Epithelial cell of proximal tubule (primary cell): ENCODE results near the gene SLC8A1. TPM values are rescaled to one million over a fixed set of nuclear protein-coding genes. Genes with fewer than 3 reads are reported as not detected.

Experiments used
- DNase-seq: peaks from one replicate; pipeline ENCODE4 v3.0.0-alpha.2; 2011; ENCODE audit warnings: low read depth
- H3K4me3 ChIP-seq: 2 replicates; pipeline ENCODE4 v1.5.1; 2011; ENCODE audit warnings: low read depth, mild to moderate bottlenecking, low read length
- total RNA-seq: library from RNA; depleted of rRNA; stranded (reverse); fragments of >200 nt; gene quantifications from 2 replicates; pipeline ENCODE4 v1.2.3, GENCODE V29; 2015
- TF ChIP-seq, protein P1 (sequence below): conservative IDR thresholded peaks from 2 replicates; pipeline ENCODE4 v1.5.1; 2012; ENCODE audit warnings: low read depth, mild to moderate bottlenecking, low read length

Gene SLC8A1
- total RNA-seq, 1 donor from 2014 or later = 4.8 TPM

DNA sequence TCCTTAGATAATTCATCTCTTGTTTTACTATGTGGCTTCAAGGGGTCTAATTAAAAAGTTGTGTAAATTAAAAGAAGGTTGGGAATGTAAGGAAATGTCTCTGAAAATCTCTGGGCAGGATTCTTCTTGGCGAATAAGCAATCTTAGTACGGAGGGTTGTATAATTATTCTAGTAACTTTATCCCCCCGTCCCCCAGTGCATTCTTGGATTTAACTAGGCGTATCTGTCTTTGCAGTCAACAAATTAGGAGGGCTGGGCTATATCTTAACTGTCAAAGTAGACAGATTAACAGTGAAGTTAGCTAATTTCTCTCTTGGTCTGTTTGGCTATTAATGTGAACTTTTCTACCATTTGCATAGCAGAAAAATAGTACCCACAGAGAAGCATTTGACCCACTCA is 343.0 kb downstream of the SLC8A1 start:
- no peak for DNase-seq
- TF ChIP-seq, protein P1, sequence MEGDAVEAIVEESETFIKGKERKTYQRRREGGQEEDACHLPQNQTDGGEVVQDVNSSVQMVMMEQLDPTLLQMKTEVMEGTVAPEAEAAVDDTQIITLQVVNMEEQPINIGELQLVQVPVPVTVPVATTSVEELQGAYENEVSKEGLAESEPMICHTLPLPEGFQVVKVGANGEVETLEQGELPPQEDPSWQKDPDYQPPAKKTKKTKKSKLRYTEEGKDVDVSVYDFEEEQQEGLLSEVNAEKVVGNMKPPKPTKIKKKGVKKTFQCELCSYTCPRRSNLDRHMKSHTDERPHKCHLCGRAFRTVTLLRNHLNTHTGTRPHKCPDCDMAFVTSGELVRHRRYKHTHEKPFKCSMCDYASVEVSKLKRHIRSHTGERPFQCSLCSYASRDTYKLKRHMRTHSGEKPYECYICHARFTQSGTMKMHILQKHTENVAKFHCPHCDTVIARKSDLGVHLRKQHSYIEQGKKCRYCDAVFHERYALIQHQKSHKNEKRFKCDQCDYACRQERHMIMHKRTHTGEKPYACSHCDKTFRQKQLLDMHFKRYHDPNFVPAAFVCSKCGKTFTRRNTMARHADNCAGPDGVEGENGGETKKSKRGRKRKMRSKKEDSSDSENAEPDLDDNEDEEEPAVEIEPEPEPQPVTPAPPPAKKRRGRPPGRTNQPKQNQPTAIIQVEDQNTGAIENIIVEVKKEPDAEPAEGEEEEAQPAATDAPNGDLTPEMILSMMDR = no peak
- no peak overlapping the region for H3K4me3 ChIP-seq

DNA sequence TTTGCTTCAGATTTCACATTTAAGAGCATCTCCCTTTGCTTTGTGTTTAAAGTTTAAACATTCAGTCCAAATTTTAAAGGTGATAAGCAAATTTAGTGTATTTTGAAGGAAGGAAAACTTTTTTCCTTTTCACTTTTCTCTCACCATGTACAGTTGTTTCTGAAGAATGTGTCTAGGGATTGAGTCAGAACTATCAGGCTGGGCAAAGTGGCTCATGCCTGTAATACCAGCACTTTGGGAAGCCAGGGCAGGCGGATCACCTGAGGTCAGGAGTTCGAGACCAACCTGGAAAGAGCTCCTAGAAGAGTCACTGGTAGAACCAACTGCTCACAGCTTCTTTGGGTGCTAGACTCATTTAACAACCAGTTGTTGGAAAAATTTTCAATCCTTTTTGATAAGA is 345.8 kb downstream of the SLC8A1 start:
- H3K4me3 ChIP-seq = no peak overlapping the region
- DNase-seq = no peak
- TF ChIP-seq, protein P1 = no peak

DNA sequence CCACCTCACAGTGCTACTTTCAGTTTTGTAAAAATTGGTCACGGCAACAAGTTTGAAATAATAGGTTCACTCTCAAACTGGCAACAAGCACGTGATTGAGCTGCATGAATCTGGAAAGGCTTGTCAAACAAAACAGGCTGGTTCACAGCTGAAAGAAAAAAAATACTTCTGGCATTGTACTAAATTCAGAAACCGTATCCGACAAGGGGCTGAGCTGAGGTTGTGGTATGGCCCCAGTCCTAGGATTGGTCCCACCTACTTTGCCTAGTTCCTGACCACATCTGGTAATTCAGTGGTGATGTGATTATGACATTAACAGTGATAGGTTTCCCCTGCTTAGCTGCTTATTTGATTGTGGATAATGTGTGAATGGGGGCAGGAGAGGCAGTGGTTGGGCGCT is 346.3 kb downstream of the SLC8A1 start:
- no peak for DNase-seq
- H3K4me3 ChIP-seq = no peak overlapping the region
- TF ChIP-seq, protein P1 = no peak

DNA sequence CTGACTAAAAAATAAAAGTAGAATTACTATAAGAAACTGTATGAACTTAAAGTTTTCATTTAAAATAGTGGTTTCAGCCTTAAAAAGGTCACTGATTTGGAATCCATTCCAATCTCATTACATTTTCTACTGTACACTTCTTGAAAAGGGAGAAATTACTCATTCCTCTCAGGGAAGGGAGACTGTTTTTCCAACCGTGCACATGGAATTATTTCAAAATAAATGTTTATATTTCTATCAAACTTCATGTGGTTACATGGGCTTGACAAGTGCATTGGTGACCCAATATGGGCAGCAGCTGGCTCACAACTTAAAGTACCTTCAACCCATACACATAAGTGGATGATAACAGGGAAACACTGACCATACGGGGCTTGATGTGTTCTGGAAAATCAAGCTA is 348.3 kb downstream of the SLC8A1 start:
- no peak for DNase-seq
- TF ChIP-seq, protein P1 = no peak
- no peak overlapping the region for H3K4me3 ChIP-seq

DNA sequence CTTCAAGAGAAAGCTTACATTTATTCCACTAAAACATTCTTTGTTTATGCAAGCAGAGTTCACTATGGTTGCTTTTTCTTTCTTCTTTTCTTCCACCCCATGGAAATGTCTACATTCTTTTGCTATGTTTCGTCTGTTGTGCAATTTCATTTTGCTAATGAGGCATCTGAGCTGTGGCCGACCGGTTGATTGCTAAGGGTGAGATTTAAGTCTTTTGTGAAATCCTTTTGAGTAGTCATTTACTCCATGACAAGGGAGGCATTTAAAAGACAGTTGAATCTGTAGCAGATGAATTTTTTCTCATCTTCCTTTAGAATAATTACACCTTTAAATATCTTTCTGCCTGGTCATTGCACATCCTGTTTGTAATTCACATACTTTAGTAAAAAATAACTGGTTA is 348.7 kb downstream of the SLC8A1 start:
- TF ChIP-seq, protein P1 = no peak
- no peak for DNase-seq
- no peak overlapping the region for H3K4me3 ChIP-seq

DNA sequence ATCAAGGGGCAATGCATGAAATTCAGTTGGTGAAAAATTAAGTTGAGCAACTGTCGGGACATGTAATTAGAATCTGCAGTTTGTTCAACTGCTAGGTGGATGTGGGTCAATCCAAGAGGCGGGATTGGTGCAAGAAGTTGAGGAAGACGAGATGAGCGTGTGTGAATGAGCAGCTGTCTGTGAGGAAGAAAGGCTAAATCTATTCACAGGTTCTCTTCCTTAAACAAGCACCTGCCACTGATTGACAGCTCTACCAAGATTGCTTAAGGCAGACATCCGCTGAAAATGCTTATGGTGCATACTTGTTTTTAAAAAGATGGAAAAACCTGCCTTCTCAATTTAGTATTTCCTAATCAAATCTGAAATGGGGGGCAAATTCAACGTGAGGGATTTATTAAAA is 349.4 kb downstream of the SLC8A1 start:
- no peak for DNase-seq
- TF ChIP-seq, protein P1 = no peak
- no peak overlapping the region for H3K4me3 ChIP-seq

DNA sequence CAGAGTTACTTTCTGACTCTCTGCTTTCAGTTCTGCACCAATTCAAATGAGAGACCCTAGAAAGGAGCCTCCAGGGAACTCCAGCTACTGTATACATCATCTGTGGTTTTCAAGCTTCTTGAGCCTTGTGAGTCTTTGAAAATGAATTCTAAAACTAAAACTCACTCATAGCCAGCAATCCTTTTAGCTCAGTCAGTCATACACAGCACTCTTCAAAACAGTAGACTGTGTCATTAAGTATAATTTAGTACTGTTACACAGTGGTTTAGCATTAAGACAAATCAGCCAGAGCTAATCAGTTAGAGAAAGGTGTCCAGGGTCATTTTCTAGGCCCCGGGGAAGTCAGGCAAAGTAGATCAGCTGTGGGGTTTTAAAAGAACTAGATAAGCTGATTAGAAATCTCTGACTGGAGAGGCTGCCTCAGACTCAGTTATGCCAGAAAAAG is 350.7 kb downstream of the SLC8A1 start:
- no peak overlapping the region for H3K4me3 ChIP-seq
- DNase-seq = no peak
- TF ChIP-seq, protein P1 = no peak
